Stimulated activated CD4-positive, alpha-beta T cell treated with anti-CD3 and anti-CD28 coated beads, Interleukin-1b, Interleukin-23, amount 100 ng/mL, for 48 hours (primary cell): ENCODE data around the gene SAFB.
"Not testable (repeated sequence)": the region's sequence is repeated elsewhere in the genome, so short reads cannot be mapped to it uniquely, and the experiment has no call there.

Experiments used
- DNase-seq: peaks from one replicate; pipeline ENCODE4 v3.0.0-alpha.2; 2020

SAFB gene

DNA sequence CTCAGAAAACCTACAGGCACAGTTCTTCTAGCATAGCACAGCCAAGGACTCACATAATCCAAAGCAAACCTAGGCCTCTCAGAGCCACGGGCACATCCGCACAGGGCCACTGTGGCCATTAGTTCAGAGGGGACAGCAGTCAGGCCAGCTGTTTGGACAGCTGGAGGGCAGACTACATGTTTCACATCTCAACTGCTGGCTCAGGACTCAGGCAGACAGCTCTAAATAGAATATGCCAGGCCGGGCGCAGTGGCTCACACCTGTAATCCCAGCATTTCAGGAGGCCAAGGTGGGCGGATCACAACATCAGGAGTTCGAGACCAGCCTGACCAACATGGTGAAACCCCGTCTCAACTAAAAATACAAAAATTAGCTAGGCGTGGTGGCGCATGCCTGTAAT, 27.1 kb upstream of the SAFB start:
- DNase-seq, result no peak

DNA sequence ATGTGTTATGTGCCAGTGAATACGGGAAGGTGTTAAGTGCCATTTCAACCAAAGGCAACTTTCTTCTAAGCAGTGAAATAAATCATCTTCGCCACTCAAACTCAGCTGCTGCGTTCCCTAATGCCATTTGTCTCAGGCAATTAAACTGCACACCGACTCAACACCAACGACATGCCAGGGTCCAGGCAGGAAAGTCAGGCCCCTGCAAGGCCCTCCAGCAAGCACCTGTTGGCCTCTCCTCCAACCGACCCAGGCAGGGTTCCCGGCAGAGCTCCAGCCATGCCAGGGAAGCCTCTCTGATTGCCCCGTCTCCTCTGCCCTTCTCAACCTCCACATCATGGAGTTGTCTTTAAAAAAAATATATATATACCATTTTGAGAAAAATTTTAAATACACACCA, 22.1 kb upstream of the SAFB start:
- DNase-seq, result no peak

DNA sequence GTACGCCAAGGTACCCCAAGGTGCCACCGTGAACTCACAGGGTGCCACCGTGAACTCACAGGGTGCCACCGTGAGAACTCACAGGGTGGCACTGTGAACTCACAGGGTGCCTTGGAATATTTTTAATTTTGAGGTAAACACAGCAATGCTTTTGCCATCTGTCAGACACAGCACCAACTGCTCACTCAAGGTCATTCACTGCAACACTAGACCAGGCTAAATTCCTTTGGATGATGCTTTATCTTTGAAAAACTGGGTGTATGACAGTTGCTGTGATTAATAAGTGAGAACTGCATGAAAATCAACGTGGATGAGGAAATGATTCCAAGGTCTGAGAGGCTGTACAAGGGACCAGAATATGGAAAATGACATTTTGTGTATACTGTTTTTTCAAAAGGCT, 19.3 kb upstream of the SAFB start:
- no peak for DNase-seq

DNA sequence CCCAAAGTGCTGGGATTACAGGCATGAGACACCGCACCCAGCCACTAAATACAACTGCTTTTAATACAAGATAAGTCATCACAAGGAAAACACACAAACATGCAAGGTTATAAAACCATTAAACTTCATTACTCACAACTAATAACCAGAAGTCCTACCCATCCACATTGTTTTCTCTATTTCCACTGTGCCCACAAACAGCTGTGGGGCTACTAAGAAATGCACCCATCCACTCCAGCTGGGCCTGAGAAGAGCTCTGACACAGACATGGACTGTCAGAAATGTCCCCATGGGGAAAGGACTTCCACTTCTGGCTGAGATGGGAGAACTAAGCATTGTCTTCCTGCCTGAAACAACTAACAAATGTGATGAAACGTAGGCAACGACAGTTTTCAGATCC, 17.5 kb upstream of the SAFB start:
- DNase-seq, result no peak

DNA sequence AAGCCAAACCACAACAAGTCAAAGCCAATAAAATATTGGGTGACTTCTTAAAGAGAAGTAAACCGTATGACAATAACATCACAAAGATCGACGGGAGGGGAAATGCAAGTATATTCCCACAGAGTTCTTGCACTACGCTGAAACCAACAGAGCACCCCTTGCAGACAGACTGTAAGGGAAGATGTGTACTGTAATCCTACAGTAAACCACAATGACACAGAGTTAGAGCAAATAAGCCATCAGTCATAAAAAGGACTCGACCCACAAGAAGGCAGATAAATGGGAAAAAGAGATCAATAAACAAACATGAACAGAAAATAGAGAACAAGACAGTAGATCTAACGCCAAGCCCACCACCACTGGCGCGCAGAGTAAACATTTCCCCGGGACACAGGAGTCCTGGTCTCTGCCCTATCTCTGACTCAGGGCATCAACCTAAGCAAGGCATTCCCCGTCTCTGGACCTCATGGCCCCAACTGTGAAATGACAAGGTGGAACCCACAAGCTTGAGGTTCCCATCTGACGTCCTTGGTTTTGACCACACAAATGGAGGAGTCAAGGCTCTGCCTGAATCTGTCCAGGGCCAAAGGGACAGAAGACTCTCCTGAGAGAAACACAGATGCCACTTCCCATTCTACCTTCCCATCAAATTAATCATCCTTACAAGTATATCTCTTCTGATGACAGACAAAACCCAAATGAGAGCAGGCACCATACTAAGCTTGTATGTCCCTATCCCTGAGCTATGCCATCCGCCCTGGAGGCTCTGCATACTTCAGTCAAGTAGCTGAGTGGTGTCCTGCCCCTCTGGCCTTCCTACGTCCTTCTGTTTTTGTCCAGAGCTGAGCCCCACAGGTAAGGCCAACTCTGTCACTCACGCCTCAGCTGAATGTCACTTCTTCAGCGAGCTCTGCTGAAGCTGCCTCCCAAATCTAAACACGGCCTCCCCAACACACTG, 15.3 kb upstream of the SAFB start:
- no peak for DNase-seq

DNA sequence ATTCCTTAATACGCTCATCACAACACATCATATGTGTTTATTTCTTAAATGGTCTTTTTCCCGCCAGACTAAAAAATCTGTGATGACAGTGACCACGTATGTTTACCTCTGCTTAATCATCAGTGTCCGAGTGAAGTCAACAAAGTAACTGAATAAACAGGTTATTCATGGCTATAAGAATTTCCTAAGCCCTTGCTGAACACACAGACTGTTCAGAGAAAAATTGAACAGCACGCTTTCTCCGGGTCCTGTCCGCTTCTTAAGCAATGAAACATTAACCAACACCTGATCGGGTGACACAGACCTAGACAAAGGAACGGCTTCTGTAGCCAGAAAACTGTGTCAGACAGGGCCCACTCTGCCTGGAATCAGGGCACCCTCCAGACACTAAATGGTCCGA, 14.6 kb upstream of the SAFB start:
- no peak for DNase-seq

DNA sequence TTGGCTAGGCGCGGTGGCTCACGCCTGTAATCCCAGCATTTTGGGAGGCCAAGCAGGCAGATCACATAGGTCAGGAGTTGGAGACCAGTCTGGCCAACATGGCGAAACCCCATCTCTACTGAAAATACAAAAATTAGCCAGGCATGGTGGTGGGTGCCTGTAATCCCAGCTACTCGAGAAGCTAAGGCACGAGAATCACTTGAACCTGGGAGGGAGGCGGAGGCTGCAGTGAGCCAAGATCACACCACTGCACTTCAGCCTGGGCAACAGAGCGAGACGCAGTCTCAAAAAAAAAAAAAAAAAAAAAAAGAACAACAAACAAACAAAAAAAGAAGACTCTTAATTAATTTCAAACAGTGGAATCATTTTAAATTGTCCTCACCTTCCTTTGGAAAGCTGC, 14.1 kb upstream of the SAFB start:
- not testable (repeated sequence) for DNase-seq

DNA sequence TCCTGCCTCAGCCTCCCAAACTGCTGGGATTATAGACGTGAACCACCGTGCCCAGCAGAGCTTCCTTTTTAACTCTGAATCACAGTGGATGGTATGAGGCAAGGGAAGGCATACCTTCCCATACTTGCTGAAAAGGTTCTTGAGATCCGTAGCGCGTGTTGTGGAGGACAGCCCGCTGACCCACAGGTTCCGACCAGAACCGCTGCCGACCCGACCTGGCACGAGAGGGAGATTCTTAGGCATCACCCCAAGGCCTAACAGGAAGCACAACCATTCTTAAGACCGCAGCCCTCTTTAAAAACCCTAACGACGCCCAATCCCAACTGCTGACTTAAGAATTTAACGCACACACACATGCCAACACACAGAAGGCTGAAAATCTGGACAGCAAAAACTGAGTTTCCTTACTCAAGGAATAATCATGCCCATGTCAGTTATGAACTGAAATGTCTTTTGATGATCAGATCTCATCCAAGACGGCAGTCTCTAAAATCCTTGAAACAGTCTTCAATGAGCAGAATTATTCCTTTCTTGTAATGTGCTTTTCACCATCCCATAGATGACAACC, 12.9 kb upstream of the SAFB start:
- DNase-seq, result no peak

DNA sequence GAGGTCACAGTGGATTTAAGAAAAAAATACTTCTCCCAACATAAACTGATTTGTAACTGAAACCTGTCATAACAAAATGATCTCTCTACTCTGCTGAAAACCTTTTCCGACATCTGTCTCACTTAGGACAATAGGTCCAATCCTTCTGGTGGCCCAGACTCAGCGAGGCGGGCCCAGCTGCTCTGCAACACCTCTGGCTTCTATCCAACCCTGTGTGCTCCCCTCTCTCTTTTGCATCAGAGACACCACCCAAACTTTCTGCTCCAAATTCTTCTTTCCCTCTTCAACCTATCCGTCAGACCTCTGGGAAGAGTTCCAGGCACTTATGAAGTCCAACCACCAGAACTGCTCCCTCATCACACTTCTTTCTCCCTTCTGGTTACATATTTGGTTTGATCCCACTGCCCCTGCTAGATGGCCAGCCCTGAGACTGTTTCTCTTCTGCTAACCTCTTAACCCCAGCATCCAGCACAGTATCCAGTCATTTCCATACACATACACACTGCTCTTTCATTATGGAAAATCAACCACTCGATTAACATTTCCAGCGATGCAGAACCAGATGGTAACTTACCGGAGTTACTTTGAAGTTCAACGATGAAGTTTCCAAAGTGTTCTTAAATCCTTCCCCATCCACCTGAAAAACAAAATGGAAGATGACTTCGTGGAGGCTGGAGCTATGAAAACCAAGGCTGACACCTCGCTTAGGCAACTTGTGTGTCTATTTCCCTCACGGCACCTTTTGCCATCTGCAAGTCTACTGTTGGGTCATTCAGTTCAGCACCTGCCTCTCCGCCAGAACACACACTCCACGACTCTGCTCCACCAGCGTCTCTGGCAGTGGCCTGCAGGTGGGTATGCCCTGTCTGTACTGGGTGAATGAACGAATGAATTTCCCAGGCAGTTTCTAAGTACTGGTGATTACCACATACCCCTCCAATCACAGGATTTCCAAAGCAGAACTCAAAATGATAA, 9.7 kb upstream of the SAFB start:
- DNase-seq, result no peak

DNA sequence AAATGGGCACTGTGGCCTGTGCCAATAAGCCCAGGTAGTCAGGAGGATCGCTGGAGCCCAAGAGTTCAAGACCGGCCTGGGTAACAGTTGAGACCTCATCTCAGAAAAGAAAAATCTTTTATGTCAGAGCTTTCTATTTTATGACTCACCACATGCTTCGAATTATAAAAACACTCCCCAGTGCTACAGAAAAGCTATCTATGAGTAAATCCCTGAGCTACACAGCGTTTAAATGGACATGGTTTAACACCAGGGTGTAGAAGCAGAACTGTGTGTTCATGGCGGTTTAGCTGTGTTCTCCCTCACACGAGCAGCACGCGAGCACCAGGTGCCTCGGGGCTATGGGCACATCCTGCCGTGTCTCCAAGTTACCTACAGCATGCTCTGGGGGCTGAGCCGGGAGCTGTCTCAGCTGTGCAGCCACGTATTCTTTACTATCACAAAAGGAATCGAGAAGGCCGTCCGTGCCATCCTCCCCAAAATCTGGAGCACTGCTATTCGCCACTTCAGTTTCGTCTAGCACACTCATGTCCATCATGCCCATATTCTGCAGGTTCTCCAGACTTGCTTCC, 7.0 kb upstream of the SAFB start:
- no peak for DNase-seq

DNA sequence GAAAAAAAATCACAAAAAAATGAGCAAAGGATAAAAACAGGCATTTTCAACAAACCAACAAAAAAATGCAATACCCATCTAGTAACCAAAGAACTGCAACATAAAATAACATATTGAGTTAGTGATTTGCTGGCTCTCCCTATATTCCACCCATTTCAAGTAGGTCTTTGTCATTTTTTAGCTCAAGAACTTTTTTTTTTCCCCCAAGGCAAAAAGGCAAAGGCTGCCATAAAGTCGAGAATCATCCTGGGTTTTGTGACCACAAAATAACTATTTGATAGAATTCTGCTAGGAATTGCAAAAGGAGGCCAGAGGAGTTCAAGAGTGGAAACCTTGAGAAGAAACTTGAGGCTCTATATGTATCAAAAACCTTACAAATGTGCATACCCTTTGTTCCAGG, 5.8 kb upstream of the SAFB start:
- no peak for DNase-seq

DNA sequence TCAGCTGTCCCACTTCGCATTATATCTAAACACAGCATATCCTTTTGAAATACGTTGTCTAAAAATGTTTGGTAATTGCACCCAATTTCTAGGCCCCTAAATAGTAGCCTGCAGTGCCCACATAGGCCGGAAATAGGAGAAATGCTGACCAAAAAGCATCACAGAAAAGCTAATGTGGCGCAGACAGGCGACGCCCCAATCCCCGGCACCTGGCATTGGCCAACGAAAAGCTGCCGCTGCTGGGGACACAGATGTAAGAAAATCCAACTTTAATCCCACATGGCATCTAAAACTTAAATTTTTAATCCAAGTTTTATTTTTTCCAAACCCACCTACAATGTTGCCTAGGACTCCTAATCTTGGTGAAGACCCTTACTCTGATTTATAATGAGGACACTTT, 4.3 kb upstream of the SAFB start:
- no peak for DNase-seq

DNA sequence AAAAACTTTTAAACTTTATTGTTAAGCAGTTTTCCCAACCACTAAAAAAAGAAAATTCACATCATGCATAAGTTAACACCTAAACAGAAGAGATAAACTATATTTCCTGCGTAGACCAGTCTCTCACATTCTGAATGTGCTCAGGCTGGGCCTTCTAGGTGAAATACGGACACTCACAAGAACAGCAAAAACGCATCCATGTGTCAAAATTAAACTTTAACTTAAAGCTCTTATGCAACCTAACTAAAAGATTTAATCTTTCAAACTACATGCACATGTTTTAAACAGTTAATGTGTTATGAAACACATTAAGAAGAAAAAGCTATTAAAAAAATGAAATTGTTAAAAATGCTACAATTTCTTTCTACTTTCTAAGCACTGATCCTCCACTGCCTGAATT, 2.9 kb upstream of the SAFB start:
- DNase-seq, result no peak

DNA sequence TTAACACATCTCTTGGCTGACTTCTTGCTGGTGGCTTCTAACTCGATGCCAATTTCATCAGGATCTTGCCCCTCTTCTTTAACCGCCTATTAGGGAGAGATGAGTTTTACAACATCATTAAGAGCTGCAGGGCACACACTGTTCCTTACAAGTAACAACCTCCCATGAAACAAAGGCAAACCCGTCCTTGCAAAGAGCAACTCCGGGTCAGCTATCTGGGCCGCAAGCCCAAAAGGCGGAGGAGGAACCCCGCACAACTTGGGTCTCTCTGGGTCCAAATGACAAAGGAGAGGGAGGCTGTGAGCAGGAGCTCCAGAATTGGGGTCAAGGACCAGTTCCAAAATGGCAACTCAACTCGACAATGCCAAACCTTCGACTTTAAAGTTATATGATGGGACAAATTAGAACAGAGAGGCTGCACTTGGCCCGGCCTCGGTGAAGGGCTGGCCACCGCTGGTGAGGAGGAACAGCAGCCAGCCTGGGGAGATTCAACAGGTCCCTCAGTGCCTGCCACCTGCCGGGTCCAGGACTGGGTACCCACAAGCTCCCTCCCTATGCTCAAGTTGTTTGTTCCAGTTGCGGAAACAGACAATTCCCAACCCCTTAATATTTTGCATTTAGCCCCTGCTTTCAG, 1.5 kb upstream of the SAFB start:
- no peak for DNase-seq

DNA sequence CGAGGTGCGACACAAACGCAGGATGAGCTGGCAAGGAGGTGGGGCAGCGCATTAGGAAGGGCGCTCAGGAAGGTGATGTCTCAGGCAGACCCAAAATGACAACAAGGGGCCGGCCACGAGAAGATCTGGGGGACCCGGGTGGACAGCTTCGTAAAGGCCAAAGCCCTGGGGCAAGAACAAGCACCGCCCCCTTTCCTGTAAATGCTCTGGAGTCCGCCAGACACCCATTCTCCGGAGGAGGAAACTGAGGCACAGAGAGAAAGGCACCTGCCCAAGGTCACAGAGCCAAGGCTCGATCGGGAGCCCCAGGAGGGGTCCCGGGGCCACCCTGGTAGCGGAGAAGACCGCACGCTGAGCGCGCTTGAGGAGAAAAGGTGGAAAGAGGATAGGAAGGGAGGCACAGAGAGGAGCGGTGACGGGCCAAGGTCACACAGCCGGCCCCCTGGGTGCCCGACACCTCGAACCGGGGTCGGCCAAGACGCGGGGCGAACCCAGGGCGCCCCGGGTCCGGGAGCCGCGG, 878 bp upstream of the SAFB start:
- peak; percentile 23 for DNase-seq

DNA sequence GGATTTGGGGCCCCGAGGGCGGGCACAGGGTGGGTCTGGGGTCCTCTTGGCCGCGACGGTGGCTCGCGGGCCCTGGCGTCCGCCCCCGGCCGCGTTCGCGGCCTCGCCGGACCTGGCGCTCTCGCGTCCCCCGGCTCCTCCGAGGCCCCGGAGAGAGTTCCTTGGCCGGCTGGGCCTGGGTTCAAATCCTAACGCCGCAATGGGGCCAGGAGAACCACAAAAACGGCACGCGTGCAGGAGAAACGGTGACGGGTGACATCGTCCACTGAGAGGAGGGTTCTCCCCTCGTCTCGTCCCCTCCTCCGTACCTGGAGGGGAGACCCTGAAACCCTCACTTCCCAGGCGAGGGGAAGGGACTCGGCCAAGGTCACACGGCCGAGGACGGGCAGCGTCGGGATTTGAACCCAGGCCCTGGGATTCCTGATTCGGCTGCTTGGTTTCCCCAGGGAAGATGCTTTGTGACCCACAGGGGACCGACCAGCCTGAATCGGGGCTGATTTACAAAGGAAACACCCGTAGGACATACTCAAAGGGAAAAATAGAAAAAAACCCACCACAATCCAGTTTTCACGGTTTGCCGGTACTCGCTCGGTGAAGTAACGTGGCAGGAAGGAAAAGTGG, 624 bp downstream of the SAFB start:
- peak; percentile 8 for DNase-seq

DNA sequence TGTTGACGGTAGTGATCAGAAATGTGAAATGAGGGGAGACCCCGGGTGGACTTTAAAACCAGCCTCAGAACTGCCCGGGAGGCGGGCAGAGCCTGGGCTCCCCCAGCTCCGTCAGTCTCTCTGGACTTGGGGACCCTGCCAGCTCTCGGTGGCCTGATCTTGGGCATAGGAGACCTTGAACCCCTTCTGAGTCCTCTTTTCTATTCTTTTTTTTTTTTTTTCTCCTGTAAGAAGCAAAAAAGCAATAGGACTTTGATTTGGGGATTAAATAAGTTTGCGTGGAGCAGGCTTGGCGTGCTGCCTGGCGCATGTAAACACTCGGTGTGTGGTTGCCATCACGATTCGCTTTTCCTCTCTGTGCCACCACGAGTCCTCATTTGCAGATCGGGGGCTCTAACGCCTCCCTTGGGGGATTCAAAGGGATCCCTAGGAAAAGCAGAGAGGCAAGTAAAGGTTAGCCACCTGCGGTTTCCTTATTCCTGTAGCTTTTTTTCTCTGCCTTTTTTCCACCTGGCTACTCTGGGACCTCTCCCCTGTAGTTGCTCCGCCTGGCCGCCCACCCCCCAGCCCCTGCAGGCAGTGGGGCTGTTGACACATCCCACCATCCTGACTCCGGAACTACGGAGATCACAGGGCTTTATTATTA, 1.3 kb downstream of the SAFB start:
- no peak for DNase-seq

DNA sequence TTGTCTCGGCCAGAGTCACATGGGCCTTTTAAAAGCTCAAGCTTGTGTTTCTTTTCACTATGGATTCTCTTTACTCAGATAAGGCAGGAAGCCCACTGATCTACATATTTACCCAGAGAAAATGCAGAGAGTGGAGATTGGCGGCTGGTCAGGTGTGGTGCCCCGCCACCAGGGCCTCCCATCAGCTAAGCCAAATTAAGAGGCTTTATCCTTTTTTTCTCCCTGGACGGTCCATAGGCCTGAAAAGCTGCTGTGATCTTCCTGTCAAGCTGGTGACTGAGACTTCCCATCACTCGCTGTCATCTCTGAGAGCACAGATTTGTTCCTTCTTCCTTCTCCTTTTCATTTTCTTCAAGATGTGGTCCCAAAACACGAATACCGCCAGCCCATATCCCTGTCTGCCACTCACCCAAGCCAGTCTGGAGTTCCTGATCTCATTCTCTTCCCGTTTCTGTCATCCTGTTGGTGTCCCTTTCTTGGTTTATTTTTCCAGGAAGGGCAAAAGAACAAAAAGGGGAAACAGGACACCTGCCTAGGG, 1.9 kb downstream of the SAFB start:
- no peak for DNase-seq

DNA sequence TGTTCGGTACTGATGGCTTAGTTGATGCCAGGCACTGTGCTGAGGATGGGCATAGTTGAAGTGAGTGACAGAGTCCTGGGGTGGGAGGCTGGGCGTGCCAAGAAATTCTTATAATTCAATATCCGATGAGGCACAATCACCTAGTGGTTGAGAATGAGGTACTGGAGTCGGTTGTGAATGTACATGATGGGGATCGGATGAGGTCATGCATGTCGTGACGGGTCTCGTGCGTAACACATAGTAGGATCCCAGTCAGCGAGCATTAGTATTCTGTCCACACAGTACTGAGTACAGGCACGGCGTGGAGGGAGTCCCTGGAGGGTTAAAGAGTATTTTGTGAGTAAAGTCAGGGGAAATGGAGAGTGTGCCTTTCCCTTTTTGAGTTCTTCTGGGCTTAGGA, 2.8 kb downstream of the SAFB start:
- DNase-seq, result no peak

DNA sequence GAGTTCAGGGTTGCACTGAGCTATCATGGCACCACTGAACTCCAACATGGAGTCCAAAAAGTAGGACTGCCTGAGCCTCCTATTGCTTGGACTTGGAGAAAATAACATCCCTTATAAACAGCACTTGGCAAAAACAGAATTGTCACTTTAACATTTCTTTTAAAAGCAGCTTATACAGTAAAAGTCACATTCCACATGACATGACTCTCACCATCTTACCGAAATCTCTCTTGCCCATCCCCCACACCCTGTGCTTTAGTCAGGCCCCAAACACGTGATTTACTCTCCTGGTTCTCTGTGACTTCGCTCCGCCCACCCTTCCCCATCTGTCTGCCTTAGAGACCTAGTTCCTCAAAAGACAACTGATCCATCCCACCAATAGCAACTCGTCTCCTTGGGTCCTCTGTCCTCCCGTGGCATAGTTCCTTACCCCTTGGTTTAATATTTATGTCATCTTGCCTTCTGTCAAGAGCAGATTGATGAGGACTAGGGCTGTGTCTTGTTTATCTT, 4.6 kb downstream of the SAFB start:
- peak; percentile 63 for DNase-seq

DNA sequence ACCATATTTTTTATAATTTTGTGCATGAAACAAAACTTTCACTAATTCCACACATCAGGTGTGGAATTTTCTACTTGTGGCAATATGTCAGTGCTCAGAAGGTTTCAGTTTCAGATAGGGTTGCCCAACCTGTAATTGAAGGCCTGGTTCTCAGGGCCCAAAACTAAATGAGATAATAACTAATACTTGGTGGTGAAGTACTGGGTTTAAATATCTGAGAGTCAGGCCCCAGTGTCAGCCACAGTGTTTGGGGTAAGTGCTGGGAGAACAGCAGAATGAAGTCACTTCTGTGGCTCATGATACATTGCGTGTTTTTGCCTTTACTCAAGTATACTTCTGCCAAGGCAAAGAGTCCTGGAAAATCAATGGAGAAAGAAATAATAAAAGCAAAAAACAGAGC, 5.6 kb downstream of the SAFB start:
- no peak for DNase-seq
